NCI-H146 treated with DMSO at 0.1 percent for 48 hours (cell line): Measurements from ENCODE around the gene GAB2.

Experiments used
- DNase-seq: peaks from one replicate; lab custom pipeline; 2025; ENCODE audit not compliant: unreplicated experiment; lab: John Stamatoyannopoulos, UW

GAB2 gene

GRCh38 chr11:78402847-78403246, 14.8 kb downstream of the GAB2 start:
- DNase-seq: no peak

GRCh38 chr11:78400702-78401101, 16.9 kb downstream of the GAB2 start:
- DNase-seq: no peak

- DNase-seq: no peak
Measured at GRCh38 chr11:78400116-78400515, 17.5 kb downstream of the GAB2 start.

DNA sequence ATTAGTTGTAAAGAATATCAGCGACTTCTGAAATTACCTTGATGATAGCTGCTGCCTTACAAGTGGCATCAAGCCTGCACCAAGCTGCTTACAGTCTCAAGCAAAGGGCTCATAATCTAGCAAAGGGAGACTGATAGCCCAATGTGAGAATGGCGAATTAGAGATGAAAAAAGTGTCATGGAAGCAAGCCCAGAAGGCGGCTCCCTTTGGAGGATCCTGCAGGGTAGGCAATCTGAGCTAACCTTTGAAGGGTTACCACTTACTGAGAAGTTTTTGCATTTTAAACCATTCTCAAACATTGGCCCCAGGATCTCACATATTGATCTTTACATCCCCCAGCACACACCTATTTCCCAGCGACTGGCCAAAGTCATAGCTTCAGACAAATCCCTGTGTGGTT, 18.5 kb downstream of the GAB2 start:
- no peak for DNase-seq

- no peak for DNase-seq
Measured at GRCh38 chr11:78398715-78399114, 18.9 kb downstream of the GAB2 start.

GRCh38 chr11:78397398-78397797, 20.2 kb downstream of the GAB2 start:
- no peak for DNase-seq

DNA sequence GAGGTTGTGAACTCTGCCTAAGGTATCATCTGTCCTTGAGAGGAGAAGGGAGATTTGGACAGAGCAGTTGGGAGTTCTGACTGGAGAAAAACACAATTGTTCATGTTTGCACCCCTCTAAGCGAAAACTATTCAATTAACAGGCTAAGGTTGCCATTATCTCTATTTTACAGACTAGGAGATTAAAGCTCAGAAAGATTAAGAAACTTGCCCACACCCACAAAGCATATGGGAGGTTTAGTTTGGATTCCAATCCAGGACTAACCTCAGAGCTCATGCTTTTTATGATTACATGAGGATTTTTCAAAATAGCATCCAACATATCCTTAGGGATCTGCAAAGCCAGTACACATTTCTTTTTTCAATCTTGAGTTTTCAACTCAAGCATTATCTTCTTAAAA, 22.0 kb downstream of the GAB2 start:
- no peak for DNase-seq

DNA sequence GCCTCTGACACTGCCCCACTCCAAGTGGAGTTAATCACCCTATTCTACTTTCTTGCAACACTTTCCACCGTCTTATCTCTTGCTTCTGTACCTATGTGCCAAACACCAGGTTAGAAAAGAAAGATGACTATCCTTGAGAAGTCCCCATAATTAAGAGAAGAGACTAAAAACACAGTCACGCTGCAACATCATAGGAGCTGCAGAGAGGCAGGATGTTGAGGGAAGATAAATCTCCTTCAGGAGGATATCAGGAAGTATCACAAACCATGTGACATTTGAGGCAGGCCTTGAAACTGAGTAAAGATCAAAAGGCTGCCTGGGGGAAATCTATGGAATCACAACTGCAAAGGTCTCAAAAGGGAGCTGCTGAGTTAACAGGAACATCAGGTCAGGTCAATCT, 24.8 kb downstream of the GAB2 start:
- DNase-seq: no peak

GRCh38 chr11:78391424-78391823, 26.2 kb downstream of the GAB2 start:
- DNase-seq: no peak

DNA sequence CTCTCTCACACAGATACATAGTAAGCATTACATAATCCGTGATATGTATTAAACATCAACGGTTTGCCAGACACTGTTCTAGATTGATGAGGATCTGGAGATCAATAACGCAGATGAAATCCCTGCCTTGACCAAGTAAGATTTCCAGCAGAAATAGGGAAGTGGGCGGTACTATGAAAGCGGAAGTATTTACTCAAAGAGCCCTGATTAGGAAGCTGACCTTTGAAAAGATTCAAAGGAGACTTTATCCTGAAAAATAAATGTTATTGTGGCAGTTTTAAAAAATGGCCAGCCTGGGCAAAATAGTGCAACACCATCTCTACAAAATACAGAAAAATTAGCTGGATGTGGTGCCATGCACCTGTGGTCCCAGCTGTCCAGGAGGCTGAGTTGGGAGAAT, 26.8 kb downstream of the GAB2 start:
- DNase-seq: no peak

GRCh38 chr11:78386215-78386941, 31.2 kb downstream of the GAB2 start:
- no peak for DNase-seq

DNA sequence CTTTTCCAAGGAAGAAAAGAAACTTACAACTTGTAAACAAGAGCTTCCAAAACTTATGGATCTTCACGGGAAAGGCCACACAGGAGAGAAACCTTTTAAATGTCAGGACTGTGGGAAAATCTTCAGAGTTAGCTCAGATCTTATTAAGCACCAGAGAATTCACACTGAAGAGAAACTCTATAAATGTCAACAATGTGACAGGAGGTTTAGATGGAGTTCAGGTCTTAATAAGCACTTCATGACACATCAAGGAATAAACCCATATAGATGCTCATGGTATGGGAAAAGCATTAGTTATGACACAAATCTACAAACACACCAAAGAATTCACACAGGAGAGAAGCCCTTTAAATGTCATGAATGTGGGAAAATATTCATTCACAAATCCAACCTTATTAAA, 32.4 kb downstream of the GAB2 start:
- no peak for DNase-seq

DNA sequence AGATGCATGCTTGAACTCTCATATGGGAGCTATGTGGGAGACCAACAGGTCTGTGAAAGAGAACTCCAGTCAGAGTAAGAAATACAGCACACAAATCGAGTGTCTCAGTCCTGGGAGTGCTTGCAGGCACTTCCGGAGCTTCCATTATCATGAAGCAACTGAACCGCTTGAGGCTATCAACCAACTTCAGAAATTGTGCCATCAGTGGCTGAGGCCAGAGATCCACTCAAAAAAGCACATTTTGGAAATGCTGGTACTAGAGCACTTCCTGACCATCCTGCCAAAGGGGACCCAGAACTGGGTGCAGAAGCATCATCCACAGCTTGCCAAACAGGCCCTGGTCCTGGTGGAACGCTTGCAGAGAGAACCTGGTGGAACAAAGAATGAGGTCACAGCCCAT, 33.4 kb downstream of the GAB2 start:
- DNase-seq: no peak

- no peak for DNase-seq
Measured at GRCh38 chr11:78381865-78382264, 35.8 kb downstream of the GAB2 start.

GRCh38 chr11:78380615-78381051, 37.0 kb downstream of the GAB2 start:
- no peak for DNase-seq

DNA sequence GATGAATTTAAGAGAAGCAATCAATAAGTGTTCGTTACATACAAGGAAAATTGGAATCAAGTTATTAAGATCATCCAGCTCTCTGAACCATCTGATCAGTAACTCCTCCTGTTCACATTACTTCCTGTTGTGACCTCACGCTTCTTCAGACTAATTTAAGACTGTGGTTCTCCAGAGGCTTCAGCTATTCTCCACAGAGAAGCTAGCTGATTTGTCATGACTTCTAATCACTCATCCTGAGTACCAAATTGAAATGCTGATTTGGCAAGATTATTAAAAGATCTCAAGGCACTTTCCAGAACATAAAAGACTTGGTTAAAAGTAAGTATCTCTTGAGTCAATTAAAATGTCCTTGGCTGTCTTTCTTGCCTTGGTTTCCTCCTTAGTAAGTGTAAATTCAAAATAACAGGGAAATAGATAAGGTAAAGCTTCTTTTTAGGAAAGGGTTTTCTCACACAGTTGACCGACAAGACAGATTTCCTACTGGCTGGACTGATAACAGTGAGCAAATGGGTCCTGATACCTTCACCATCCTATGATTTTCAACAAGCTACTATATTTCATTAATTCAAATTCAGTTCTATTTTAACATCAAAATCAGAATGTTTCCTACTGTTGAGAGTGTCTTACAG, 38.5 kb downstream of the GAB2 start:
- DNase-seq: no peak

DNA sequence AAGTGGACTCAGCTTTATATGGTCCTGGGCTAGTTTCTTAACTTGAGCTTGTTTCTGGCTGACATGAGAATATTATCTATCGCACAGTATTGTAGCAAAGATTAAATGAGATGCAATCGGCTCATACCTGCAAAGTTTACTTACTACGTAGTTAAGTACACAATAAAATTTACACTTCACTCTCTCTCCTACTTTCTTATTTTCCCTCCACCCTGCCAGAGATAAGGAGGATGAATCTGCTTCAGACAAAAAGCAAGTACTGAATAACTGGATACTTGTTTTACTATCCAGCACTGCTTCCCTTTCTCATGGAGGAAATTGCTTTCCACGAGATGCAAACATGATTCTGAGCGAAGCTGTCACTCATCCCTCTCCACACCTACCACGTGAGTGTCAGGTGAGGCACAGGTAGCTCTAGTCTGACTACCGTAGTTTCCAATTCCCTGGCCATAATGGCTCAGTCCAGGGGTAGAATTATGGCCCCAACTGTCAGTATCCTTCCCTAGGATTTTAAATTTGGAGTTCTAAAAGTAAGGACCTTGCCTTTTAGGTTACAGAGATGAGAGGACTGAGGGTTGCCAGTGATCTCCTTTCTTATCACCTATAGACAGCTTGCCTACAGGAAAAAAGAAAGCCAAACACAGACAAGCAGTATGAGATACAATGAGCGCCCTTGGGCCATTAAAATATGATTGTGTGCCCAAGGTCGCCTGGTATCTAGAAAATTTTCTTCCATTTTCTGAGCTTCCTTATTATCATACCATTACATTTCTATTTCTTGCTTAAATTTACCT, 39.8 kb downstream of the GAB2 start:
- DNase-seq: no peak

DNA sequence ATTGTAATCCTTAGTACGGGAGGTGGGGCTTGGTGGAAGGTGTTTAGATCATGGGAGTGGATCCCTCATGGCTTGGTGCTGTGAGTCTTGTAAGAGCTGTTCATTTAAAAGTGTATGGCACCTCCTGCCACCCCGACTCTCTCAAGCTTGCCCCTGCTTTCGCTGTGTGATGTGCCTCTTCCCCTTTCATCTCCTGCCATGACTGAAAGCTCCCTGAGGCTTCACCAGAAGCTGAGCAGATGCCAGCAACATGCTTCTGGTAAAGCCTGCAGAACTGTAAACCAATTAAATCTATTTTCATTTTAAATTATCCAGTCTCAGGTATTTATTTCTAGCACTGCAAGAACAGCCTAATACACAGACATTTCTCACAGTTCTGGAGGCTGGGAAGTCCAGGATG, 40.8 kb downstream of the GAB2 start:
- DNase-seq: no peak

DNA sequence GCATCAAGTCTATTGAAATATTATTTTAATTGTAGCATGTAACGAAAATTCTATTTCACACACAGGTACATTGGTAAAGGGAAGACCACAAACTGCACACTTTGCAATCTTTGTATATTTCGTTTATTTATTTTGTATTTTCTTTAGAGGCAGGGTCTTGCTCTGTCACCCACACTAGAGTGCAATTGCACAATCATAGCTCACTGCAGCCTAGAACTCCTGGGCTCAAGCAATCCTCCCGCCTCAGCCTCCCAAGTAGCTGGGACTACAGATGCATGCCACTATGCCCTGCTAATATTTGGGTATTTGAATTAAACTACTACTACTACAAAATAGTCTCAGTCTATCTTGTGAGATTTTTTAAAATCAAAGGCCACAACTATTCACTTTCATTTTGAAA, 42.7 kb downstream of the GAB2 start:
- no peak for DNase-seq

DNA sequence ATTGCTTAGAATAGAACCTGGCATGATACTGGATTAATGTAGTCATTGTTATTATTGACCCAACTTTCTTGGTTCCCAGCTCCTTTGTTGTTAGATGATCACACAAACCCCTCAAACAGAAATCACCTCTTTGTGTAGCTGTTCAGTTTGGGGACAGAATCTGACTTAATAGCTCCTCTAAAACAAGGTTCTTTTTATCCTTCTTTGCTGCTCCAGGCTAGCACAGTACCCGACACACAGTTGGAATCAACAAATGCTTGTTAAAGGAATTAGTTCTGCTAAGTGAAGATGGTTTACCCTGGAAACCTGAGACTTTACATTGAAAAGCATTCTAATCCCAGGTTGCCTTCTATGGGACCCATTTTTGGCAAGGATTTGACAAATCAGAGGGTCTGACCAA, 43.9 kb downstream of the GAB2 start:
- DNase-seq: no peak

DNA sequence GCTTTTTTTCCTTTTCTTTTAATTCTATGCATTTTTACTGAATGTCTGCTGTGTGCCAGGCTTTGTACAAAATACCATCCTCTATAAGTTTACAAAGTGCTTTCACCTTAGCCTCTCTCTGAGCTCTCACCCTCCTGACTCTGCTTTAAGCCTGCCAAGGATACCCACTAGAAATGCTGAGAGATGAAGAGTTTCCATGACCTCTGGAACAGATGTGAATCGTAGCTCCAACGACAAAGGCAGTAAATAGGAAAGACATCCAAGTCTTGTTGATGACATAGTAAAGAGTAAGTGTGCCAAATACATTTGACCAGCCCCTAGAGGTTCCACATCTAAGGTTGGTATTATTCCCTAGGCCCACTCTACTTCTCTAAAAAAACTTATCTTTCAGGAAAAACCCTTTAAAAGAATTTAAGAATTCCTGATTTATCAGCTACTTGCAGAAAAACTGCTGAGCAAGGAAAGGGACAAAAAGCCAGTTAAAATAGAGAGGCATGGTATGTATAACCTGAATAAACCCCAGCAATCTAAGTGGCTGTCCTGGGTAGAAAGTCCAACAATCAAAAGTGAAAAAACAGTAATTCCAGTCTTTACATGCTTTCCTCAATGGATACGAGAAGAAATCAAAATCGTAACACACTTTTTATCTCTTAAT, 45.4 kb downstream of the GAB2 start:
- no peak for DNase-seq
